ENCODE data around the gene CD1E. TPM values are rescaled to one million over a fixed set of nuclear protein-coding genes. Genes with fewer than 3 reads are reported as not detected.

Gene CD1E
- total RNA-seq, 2 experiments from 2014 or later = not detected

GRCh38 chr1:158327481-158327880, 26.2 kb upstream of the CD1E start:
- ChIA-PET POLR2A (no interaction called here), CTCF (interaction anchor here (0.7 to 1.7 kb wide), 3 partner anchors 74 to 124 kb away, joined by 3 to 5 read pairs (median 4); no protein-coding TSS in a partner anchor)
- Mint-ChIP-seq H3K27me3 (no peaks in the 10 kb centered on the region), H3K36me3 (ENCODE audit: low read depth) (no peaks in the 10 kb centered on the region), H3K4me1 (ENCODE audit: low read depth) (no peaks in the 10 kb centered on the region), H3K27ac (no peak overlapping the region), H3K4me3 (no peak overlapping the region), H3K9me3 (peaks cover 8% of the 10 kb centered on the region)
- DNase-seq (no peak), ATAC-seq (no peak)
- TF ChIP-seq CTCF (IDR thresholded peaks at IDR 0.05) = no peak
- intact Hi-C loops (cut with micrococcal nuclease) = no loop called here

- peaks cover 2% of the 10 kb centered on the region for H3K4me1 Mint-ChIP-seq (ENCODE audit: low read depth)
- no peak overlapping the region for H3K27ac Mint-ChIP-seq
- CTCF ChIA-PET = interaction anchor here (2.0 kb wide), 1 partner anchor 124 kb away, joined by 20 read pairs; no protein-coding TSS in a partner anchor
Measured at GRCh38 chr1:158328426-158328825, 25.3 kb upstream of the CD1E start.

GRCh38 chr1:158329300-158329699, 24.4 kb upstream of the CD1E start:
- intact Hi-C loops (cut with micrococcal nuclease) = loop anchor here (1.0 kb wide), 1 partner anchor 125 kb away; no protein-coding TSS in a partner anchor

More at GRCh38 chr1:158328426-158328825, 25.3 kb upstream of the CD1E start:
- no peak for ATAC-seq
- Mint-ChIP-seq H3K27me3 (peaks cover 2% of the 10 kb centered on the region), H3K9me3 (peaks cover under 1% of the 10 kb centered on the region), H3K36me3 (ENCODE audit: low read depth) (no peaks in the 10 kb centered on the region), H3K4me3 (no peak overlapping the region)
- DNase-seq = no peak
- intact Hi-C loops (cut with micrococcal nuclease) = no loop called here
- TF ChIP-seq CTCF (IDR thresholded peaks at IDR 0.05) = no peak
- POLR2A ChIA-PET = no interaction called here

GRCh38 chr1:158329733-158330132, 24.0 kb upstream of the CD1E start:
- H3K4me3 Mint-ChIP-seq = no peak overlapping the region
- POLR2A ChIA-PET = interaction anchor here (0.8 kb wide), 1 partner anchor 71 kb away, joined by 3 read pairs; no protein-coding TSS in a partner anchor
- DNase-seq = peak; percentile 46
- CTCF ChIA-PET = interaction anchor here (0.8 to 2.0 kb wide), 5 partner anchors 19 to 126 kb away, joined by 3 to 20 read pairs (median 3); no protein-coding TSS in a partner anchor
- H3K27ac Mint-ChIP-seq = no peak overlapping the region
- H3K27me3 Mint-ChIP-seq = peaks cover 3% of the 10 kb centered on the region
- ATAC-seq = peak; percentile 39
- no peaks in the 10 kb centered on the region for H3K9me3 Mint-ChIP-seq
- no peak for TF ChIP-seq CTCF (IDR thresholded peaks at IDR 0.05)
- peaks cover 6% of the 10 kb centered on the region for H3K4me1 Mint-ChIP-seq (ENCODE audit: low read depth)
- intact Hi-C loops (cut with micrococcal nuclease) = loop anchor here (1.0 kb wide), 1 partner anchor 125 kb away; no protein-coding TSS in a partner anchor
- no peaks in the 10 kb centered on the region for H3K36me3 Mint-ChIP-seq (ENCODE audit: low read depth)

More at GRCh38 chr1:158329300-158329699, 24.4 kb upstream of the CD1E start:
- DNase-seq (no peak), ATAC-seq (no peak)
- no peak overlapping the region for H3K4me3 Mint-ChIP-seq
- no peak for TF ChIP-seq CTCF (IDR thresholded peaks at IDR 0.05)
- H3K27me3 Mint-ChIP-seq = peaks cover 3% of the 10 kb centered on the region
- CTCF ChIA-PET = interaction anchor here (0.9 to 2.0 kb wide), 4 partner anchors 18 to 125 kb away, joined by 3 to 20 read pairs (median 4); no protein-coding TSS in a partner anchor
- peaks cover 6% of the 10 kb centered on the region for H3K4me1 Mint-ChIP-seq (ENCODE audit: low read depth)
- H3K9me3 Mint-ChIP-seq = no peaks in the 10 kb centered on the region
- no peak overlapping the region for H3K27ac Mint-ChIP-seq
- POLR2A ChIA-PET = interaction anchor here (0.8 kb wide), 1 partner anchor 71 kb away, joined by 3 read pairs; no protein-coding TSS in a partner anchor
- H3K36me3 Mint-ChIP-seq (ENCODE audit: low read depth) = no peaks in the 10 kb centered on the region

GRCh38 chr1:158330391-158331105, 23.1 kb upstream of the CD1E start:
- Mint-ChIP-seq H3K9me3 (no peaks in the 10 kb centered on the region), H3K4me1 (ENCODE audit: low read depth) (peaks cover 6% of the 10 kb centered on the region), H3K27ac (no peak overlapping the region), H3K27me3 (peaks cover 5% of the 10 kb centered on the region), H3K4me3 (no peak overlapping the region), H3K36me3 (ENCODE audit: low read depth) (no peaks in the 10 kb centered on the region)
- intact Hi-C loops (cut with micrococcal nuclease) = no loop called here
- TF ChIP-seq CTCF (IDR thresholded peaks at IDR 0.05) = no peak
- DNase-seq (no peak), ATAC-seq (no peak)
- ChIA-PET POLR2A (no interaction called here), CTCF (interaction anchor here (0.8 to 2.0 kb wide), 5 partner anchors 20 to 127 kb away, joined by 3 to 20 read pairs (median 3); no protein-coding TSS in a partner anchor)
